HG03135 (cell line): ENCODE measurements around the gene FBXO21.
"Not testable (repeated sequence)": the region's sequence is repeated elsewhere in the genome, so short reads cannot be mapped to it uniquely, and the experiment has no call there.

Experiments
- ATAC-seq: cut with Tn5 transposase; IDR thresholded peaks from one replicate; pipeline ENCODE4 v1.9.1; 2021; ENCODE audit warnings: mild to moderate bottlenecking, moderate library complexity; ENCODE audit not compliant: unreplicated experiment

Gene FBXO21

GRCh38 chr12:117202033-117202432 is 11.8 kb upstream of the FBXO21 start:
- ATAC-seq: no peak

DNA sequence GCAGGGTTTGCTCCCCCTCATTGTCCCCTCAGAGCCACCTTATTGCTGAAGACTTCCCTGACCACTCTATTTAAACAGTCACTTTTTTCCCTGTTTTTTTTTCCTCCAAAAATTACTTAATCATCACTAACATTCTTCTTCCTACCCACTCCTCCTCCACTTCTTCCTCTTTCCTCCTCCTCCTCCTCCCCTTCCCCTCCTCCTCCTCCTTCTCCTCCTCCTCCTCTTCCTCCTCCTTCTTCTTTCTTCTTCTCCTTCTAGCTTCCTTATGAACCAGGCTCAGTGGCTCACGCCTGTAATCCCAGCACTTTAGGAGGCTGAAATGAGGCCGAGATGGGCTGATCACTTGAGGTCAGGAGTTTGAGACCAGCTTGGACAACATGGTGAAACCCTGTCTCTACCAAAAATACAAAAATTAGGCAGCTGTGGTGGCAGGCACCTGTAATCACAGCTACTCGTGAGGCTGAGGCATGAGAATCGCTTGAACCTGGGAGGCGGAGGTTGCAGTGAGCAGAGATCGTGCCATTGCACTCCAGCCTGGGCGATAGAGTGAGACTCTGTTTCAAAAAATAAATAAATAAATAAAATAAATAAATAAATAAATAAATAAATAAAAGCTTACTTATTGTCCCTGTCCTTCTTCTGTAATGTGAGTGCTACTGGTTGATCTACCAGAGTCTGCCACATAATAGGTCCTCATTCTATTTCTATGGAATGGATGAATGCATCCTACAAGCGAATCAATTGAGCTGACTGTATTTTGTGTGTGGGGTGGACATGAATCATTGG is 9.9 kb upstream of the FBXO21 start:
- ATAC-seq: not testable (repeated sequence)

DNA sequence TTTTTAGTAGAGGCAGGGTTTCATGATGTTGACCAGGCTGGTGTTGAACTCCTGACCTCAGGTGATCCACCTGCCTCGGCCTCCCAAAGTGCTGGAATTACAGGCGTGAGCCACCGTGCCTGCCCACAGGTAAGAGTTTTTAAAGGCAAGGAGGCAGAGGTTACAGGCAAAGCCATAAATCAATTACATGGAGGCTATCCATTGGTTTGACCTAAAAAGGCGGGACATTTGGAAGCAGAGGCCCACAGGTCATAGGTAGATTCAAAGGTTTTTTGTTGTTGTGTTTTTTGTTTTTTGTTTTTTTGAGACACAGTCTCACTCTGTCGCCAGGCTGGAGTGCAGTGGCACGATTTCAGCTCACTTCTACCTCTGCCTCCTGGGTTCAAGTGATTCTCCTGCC is 6.1 kb upstream of the FBXO21 start:
- not testable (repeated sequence) for ATAC-seq

GRCh38 chr12:117195027-117195426 is 4.8 kb upstream of the FBXO21 start:
- not testable (repeated sequence) for ATAC-seq

GRCh38 chr12:117193903-117194302 is 3.6 kb upstream of the FBXO21 start:
- no peak for ATAC-seq

GRCh38 chr12:117192581-117192980 is 2.3 kb upstream of the FBXO21 start:
- not testable (repeated sequence) for ATAC-seq

- ATAC-seq: no peak
Measured at GRCh38 chr12:117192057-117192456, 1.8 kb upstream of the FBXO21 start.

GRCh38 chr12:117189725-117190209 is 503 bp downstream of the FBXO21 start:
- ATAC-seq: peak; percentile 45

DNA sequence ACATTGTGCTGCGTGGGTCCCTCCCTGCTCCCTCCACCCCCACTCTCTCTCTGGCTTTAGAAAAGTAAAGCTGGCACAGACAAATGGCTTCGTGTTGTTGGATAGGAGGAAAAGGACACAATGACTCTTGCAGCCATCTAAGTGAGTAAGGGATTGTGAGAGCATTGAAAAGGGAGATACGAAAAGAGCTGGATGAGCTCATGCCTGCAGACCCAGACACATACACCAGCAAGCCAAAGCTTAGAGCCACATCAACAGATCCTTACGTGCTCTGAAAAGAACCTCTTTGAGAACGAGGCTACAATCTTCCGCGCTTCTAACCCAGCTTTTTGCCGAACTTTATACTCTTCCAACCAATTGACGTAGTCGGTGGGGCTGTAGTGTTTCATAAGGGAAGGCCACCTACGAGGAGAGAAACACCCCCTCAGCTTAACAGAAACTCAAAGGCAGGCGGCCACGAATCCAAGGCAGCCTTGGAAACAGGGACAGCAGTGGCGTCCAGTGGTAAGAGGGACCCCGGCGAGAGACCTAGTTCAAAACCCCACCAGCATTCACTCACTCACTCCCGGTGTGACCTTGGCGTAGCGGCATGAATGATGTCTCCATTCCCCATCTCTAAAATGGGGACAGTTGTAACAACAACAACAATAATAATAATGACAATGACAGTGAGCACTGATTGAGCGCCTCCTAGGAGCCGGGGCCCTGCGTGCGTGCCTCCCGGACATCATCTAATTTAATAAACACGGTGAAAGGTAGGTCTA is 1.1 kb downstream of the FBXO21 start:
- no peak for ATAC-seq

- ATAC-seq: no peak
Measured at GRCh38 chr12:117188121-117188665, 2.1 kb downstream of the FBXO21 start.

DNA sequence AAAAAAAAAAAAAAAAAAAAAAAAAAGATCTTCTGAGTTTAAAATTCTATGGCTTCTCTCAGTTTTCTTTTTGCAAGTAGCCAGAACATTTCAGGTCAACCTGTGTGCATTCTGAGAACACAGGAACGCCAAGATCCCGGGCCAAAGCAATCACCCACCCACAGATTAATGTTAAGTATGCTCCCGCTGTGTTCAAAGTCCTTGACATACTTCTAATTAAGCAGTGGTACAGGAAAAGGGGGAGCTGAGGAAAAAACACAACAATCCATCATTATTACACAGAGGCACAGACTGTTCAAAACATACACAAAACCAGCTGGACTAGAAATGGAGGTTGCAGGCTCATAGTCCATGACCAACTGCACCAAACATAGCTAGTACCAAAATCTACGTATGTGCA is 2.8 kb downstream of the FBXO21 start:
- no peak for ATAC-seq

DNA sequence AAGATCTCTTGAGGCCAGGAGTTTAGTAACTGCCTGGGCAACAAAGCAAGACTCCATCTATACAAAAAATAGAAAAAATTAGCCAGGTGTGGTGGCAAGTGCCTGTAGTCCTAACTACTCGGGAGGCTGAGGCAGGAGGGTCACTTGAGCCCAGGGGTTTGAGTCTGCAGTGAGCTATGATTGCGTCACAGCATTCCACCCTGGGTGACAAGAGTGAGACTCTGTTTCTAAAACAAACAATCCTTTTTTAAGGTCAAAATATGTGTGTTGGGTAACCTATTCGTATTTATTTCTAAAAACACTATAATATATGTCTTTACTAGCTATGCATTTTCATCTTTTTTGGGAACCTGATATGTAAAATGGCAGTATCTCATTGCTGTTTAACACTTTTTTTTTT is 7.4 kb downstream of the FBXO21 start:
- no peak for ATAC-seq

- ATAC-seq: not testable (repeated sequence)
Measured at GRCh38 chr12:117181468-117181843, 8.8 kb downstream of the FBXO21 start.

DNA sequence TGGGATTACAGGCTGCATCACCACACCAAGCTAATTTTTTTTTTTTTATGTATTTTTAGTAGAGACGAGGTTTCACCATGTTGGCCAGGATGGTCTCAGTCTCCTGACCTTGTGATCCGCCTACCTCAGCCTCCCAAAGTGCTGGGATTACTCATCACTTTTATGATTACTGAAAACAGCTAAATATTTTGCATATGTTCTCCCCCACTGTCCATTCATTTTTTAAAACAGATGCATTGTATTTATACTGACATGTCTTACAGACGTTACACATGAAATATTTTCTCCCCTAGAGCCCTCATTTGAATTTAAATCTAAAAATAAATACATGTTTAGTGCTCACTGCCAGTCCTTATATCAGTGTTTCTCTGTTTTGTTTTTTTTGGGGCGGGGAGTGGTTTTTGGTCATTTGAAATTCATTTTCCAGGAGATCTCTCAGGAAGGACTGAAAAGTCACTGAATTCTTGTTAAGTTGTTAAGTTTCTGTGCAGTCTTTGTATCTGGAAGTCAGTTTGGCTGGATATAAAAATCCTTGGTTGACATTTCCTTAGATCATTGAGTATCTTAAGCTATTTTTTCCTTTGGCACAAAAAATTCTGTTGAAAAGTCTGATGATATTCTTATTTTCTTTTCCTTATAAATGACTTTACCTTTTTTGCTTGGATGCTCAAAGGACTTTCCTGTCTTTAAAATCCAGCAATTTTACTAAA is 9.4 kb downstream of the FBXO21 start:
- ATAC-seq: no peak

GRCh38 chr12:117178745-117179144 is 11.5 kb downstream of the FBXO21 start:
- ATAC-seq: no peak

DNA sequence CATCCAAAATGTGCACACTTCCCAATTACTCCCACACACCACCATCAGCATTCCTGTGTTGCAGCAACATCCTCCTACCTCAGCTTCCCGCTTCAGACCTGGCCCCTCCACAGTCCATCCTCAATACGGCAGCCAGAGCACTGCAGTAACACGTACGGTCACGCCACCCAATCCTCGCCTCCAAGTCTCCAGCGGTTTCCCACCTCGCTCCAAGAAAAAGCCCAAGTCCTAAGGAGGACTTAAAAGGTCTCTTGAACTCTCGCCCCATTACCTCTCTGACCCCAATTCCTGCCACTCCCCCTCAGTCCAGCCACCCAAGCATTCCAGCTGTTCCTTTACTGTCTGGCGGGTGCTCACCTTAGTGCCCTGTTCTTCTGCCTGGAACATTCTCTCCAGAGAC is 12.0 kb downstream of the FBXO21 start:
- ATAC-seq: no peak

DNA sequence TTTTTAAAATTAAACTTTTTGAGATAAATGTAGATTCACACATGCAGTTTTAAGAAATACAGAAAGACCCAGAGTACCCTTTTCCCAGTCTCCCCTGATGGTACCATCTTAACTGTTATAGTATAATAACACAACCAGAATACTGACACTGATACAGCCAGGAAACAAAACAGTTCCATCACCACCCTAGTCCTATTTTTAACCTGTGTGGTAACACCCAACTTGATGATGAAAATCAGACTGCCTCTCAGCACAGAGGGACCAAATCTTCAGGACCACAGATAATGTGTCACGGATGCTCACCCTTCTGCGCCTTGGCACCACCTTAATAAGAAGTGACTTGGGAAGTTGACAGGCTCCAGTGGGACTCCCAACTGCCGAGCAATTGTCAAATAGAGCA is 18.1 kb downstream of the FBXO21 start:
- ATAC-seq: no peak

- no peak for ATAC-seq
Measured at GRCh38 chr12:117171499-117172162, 18.6 kb downstream of the FBXO21 start.

DNA sequence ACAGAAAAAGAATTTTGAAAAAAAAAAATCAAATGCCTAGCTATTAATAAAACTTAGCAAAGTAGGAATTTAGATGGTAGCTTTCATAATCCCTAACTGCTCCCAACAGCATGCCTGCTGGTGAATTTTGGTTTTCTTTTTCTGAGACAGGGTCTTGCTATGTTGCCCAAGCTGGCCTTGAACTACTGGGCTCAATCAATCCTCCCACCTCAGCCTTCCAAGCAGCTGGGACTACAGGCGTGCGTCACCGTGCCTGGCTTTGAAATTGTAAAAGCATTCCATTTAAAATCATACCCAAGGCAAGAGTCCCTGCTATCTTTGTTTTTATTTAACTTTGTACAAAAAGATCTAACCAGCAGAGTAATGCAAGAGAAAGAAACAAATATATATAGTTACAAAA is 20.7 kb downstream of the FBXO21 start:
- no peak for ATAC-seq

DNA sequence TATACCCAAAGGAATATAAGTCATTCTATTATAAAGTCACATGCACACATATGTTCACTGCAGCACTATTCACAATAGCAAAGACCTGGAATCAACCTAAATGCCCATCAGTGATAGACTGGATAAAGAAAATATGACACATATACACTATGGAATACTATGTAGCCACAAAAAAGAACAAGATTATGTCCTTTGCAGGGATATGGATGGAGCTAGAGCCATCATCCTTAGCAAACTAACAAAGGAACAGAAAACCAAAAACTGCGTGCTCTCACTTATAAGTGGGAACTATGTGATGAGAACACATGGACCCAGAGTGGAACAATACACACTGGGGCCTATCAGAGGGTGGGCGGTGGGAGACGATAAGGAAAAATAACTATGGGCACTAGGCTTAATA is 21.3 kb downstream of the FBXO21 start:
- no peak for ATAC-seq

DNA sequence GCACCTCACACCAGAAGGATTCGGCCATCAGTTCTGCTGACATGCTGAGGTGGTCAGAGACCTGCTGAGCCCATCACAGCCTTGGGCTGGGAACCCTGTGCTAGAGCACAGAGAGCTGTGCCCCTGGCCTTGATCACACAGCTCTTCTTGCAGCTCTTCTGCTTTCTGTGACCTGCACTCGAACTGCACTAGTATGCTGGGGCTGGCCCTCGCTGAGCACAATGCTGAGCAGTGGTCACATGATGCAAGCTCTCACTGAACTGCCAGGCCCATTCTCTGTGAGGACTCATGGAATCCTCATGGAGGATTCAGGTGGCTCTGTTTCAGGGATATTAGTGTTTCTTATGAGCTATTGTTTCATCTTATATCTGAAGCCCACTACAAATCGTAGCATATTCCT is 22.5 kb downstream of the FBXO21 start:
- no peak for ATAC-seq
